GM18517 (cell line): ENCODE measurements around the gene SRD5A3.

ENCODE experiments used
- ATAC-seq: cut with Tn5 transposase; IDR thresholded peaks from one replicate; pipeline ENCODE4 v1.9.1; 2021; ENCODE audit warnings: mild to moderate bottlenecking, moderate library complexity; ENCODE audit not compliant: unreplicated experiment

Gene SRD5A3

GRCh38 chr4:55405073-55405472, 59.0 kb downstream of the SRD5A3 start:
- no peak for ATAC-seq

GRCh38 chr4:55406545-55406944, 60.5 kb downstream of the SRD5A3 start:
- ATAC-seq, result no peak

GRCh38 chr4:55407119-55407518, 61.1 kb downstream of the SRD5A3 start:
- ATAC-seq, result no peak

GRCh38 chr4:55407764-55408163, 61.7 kb downstream of the SRD5A3 start:
- no peak for ATAC-seq

GRCh38 chr4:55409468-55410171, 63.6 kb downstream of the SRD5A3 start:
- peak; percentile 75 for ATAC-seq

GRCh38 chr4:55410431-55410830, 64.4 kb downstream of the SRD5A3 start:
- ATAC-seq, result no peak

GRCh38 chr4:55411621-55412020, 65.6 kb downstream of the SRD5A3 start:
- no peak for ATAC-seq

GRCh38 chr4:55416176-55416575, 70.1 kb downstream of the SRD5A3 start:
- no peak for ATAC-seq
